ENCODE measurements around the gene HAAO.

DNA sequence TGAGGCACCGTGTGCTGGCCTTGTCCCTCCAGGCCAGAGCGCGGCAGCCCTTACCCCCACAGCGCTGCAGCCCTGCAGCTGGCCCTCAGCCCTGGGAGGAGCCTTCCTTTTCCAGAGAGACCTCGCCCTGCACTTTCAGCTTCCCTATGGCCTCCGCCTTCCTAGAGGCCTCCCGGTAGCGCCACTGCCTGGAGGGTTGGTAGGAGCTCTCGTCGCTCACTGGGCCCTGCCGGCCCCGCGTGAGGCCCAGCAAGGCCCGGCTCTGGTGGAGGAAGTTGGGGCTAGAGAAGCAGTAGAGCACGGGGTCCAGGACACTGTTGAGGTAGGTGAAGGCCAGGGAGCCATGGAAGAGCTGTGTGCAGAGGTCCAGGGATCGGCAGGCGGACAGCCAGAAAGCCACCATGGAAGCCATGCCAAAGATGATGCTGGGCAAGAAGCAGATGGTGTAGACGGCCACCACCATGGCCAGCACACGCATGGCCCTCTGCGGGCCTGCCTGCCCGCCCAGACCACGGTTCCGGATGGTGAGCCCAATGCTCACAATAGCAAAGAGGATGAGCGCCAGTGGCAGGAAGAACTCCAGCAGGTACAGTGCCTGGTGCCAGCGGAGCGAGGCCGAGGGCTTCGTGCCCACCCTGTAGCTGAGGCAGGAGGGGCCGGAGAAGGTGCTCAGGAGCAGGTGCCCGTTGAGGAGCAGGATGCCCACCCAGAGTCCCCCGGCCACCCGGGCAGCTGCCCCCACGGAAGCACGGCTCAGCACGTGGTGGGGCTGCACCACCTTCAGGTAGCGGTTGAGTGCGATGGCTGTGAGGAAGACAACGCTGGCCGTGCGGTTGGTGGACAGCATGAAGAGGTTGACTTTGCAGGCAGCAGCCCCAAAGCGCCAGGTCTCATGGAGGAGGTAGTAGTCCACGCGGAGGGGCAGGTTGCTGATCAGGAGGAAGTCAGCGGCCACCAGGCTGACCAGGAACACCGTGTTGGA, 29.3 kb downstream of the HAAO start:
- TF ChIP-seq POLR2AphosphoS5 (IDR thresholded peaks at IDR 0.05; ENCODE audit: low read depth, low read length): no peak
- TF ChIP-seq FOXP2 (optimal IDR thresholded peaks at IDR 0.05; ENCODE audit: borderline replicate concordance, extremely low read depth, extremely low read length, insufficient read depth): no peak
- TF ChIP-seq TAF1 (IDR thresholded peaks at IDR 0.05; ENCODE audit: borderline replicate concordance, insufficient read depth, low read length): no peak

Data from PFSK-1 (cell line).